IPS-18c (cell line): Measurements from ENCODE around the gene DMXL1.
"Not testable (repeated sequence)": the region's sequence is repeated elsewhere in the genome, so short reads cannot be mapped to it uniquely, and the experiment has no call there.

Experiments
- H3K4me3 ChIP-seq: 2 replicates; pipeline ENCODE4 v1.7.0; 2013; ENCODE audit warnings: low read depth, mild to moderate bottlenecking, low read length, moderate library complexity; ENCODE audit not compliant: insufficient read depth
- H3K9me3 ChIP-seq: one replicate; pipeline ENCODE4 v1.6.1; 2013; ENCODE audit warnings: mild to moderate bottlenecking, low read length, moderate library complexity; ENCODE audit not compliant: control insufficient read depth, insufficient read depth

DMXL1 gene

DNA sequence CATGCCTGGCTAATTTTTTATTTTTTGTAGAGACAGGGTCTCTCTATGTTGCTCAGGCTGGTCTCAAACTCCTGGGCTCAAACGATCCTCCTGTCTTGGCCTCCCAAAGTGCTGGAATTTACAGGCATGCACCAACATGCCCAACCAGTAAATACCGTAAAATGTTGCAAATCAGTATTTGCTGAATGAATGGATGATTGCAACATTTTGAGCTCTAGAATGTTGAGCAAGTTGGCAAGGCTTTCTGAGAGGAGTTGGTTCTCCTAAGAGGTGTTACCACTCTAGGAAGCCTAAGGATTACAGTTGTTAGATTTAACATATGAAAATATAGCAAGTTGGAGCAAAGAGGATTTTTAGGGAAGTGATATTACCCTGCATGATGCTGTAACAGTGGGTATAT, 15.6 kb upstream of the DMXL1 start:
- Histone ChIP-seq H3K4me3 (no peak overlapping the region), H3K9me3 (no peaks in the 10 kb centered on the region)

DNA sequence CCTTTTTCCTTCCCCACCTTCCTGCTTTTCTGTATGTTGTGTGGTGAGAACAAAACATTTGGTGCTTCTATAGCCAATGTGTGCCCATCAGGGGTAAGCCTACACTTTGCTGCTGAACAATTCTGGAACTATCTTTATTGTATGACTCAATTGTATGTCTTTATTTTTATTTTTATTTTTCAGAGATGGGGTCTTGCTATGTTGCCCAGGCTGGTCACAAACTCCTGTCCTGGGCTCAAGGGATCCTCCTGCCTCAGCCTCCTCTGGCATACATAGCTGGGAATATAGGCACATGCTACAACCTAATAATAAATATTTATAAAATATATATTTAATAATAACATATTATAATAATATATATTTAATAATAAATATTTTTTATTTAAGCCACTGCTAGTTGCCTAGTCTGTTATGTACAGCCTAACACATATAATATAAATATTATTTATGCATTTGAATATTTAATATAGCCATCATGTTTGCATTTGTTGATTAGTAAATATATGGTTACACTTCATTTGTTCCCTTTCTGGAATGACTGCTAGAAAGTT, 11.8 kb upstream of the DMXL1 start:
- Histone ChIP-seq H3K4me3 (no peak overlapping the region), H3K9me3 (no peaks in the 10 kb centered on the region)

DNA sequence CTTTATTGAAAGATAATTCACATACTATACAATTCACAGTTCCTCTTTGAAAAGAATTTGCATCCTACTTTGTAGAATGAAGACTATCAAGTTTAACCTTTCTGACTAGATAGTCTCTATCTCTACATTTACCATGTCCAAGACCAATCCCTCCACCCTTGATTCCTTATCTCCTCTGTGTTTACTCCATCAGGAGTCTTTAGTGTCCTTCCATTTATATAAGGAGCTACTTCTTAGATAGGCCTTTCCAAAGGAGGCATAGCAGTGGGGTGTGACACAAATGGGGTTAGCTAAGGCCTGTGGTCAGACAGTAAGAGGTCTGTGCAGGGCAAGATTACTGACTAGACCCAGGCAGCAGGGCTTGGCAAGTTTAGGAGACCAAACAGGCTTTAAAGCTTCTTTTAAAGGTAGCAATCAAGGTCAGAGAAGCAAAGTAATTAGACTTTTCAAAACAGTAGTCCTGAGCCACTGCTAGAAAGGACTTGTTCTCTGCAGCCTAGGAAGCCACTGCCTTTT, 11.1 kb upstream of the DMXL1 start:
- Histone ChIP-seq H3K9me3 (no peaks in the 10 kb centered on the region), H3K4me3 (no peak overlapping the region)

DNA sequence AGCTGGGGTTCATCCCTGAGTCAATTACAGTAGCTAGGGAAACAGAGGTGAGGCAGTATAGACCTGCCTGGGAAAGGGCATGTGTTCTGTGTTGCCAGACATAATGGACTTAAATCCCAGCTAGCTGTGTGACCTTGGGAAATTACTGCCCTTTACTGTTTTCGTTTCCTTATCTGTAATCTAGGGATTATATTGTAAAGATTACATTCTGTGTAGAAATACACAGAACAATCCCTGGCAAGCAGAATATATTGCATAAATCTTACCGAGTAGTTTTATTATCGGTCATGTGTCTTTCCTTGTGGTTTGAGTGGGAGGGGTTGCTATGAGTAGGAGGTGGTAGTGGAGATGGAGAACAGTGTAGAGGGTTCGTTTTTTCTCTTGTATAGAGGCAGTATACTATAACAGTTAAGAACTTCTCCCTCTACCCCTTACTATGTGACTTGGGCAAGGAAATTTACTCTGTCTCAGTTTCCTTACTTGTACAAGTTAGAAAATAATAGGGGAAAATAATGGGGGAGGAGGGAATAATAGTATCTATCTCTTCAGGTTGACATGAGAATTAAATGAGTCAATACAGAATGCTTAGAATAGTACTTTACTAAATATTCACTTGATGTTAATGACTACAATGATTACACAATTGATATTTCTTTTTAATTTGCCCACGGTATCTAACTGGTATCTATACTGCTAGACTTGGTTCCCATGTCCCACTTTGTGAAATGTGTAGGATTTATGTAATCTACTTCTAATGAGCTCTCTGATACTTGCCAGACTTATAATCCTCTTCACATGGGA, 7.1 kb upstream of the DMXL1 start:
- H3K9me3 ChIP-seq, result no peaks in the 10 kb centered on the region
- H3K4me3 ChIP-seq, result no peak overlapping the region

DNA sequence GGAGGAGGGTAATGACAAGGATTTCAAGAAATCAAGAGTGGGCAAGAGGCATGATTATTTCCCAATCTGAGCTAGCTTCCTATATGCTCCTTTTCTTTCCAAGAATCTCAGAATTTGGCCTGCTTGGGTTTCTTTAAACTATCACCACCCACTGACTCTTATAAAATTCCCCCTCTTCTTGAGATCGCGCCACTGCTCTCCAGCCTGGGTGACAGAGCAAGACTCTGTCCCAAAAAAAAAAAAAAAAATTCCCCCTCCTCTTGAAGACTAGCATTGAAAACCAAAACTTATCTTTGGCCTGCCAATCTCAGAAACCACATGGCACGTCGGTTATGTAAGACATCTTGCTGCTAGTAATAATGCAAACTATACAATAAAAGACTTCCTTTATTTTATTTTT, 3.4 kb upstream of the DMXL1 start:
- Histone ChIP-seq H3K4me3 (no peak overlapping the region), H3K9me3 (peaks cover 2% of the 10 kb centered on the region)

DNA sequence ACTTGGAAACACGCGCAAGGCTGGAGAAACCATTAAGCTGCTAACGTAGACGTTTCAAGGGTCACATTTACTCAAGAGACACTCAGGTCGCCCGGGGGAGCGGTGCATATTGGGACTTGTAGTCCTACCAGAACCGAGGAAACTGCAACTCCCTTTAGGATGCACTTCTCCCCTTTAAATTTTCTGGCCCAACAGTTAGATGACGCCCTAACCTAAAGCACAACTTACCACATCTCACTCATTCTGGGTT, 384 bp upstream of the DMXL1 start:
- Histone ChIP-seq H3K4me3 (peak overlapping the region; percentile 95), H3K9me3 (peaks cover 2% of the 10 kb centered on the region)

DNA sequence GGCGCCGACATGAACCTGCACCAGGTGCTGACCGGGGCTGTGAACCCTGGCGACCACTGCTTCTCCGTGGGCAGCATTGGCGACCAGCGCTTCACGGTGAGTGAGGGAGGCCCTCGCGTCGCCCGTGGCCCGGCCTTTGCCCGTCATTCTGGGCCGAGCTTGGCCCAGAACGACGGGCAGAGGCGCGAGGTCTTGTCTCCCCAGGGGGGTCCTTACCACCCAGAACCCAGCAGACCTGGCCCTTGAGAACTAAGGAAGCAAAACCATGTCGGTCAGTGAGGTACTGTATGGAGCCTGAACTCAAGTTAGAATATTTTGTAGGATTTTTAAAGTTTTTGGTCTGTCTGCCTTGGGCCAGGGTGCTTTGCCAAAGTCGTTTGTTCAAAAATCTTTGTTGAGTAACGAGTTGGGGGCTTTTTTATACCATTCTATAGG, 691 bp downstream of the DMXL1 start:
- Histone ChIP-seq H3K9me3 (peaks cover 2% of the 10 kb centered on the region), H3K4me3 (peak overlapping the region; percentile 95)

DNA sequence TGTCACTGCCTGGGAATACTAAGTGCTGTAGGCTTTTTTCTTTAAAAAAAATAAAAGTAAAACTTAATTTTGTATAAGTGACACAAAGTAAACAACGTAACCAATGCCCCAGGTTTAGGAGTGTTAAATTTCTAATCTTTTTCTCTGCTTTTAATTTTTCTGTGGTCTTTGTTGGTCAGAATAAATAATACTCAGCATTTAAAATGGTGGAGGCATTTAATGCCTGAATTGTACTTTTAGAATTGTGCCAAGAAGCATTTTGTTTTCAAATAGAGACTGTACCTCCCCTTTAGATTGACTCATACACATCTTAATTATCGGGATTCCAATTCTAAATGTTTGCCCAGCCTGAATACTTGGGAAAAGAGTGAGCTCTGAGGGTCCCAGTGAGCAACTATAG, 1.6 kb downstream of the DMXL1 start:
- 0 out of 2 replicates have a peak overlapping the region, but pooled peaks have one; percentile 25 for H3K4me3 ChIP-seq
- H3K9me3 ChIP-seq, result peaks cover 2% of the 10 kb centered on the region

DNA sequence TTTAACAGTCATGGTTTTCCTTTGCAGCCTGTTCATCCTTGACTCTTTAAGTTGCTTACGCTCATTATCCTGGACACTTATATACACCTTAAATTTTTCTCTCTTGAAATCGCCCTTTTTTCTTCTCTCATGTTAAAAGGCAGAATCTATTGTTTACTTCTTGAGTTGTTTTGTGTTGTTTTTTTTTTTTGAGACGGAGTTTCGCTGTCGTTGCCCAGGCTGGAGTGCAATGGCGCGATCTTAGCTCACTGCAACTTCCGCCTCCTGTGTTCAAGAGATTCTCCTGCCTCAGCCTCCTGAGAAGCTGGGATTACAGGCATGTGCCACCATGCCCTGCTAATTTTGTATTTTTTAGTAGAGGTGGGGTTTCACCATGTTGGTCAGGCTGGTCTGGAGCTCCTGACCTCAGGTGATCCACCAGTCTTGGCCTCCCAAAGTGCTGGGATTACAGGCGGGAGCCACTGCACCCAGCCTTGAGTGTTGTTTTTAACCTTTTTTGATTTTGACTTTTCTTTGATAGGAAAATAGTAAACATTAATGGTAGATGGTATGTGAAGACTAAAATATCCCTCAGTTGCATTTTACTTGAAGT, 3.0 kb downstream of the DMXL1 start:
- H3K4me3 ChIP-seq, H3K9me3 ChIP-seq: not testable (repeated sequence)

DNA sequence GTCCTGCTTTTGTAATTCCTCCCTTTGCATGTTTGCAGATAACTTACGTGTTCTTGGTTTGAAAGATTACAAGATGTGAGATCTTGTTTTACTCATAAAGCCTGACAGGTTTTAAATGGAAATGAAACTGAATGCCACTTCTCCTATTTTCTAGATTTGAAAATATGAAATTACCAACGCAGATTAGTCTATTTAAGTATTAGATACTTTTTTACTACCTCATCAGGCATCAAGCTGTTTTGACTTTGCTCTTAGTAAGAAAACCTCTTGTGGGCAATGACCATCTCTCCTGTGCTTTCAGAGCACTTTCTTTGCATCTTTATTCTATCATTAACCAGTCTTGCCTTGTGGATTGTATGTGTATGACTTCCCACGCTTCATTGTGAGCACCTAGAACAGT, 3.5 kb downstream of the DMXL1 start:
- Histone ChIP-seq H3K4me3 (no peak overlapping the region), H3K9me3 (peaks cover 2% of the 10 kb centered on the region)

DNA sequence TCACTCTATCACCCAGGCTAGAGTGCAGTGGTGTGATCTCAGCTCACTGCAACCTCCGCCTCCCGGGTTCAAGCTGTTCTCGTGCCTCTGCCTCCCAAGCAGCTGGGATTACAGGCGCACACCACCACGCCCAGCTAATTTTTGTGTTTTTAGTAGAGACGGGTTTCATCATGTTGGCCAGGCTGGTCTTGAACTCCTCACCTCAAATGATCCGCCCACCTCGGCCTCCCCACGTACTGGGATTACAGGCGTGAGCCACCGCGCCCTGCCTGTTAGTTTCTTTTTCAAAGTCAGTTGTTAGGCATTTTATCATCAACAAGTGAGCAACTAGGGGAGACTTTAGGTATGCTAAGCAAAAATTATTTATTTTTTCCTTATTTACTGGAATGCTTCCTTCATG, 4.4 kb downstream of the DMXL1 start:
- H3K9me3 ChIP-seq, H3K4me3 ChIP-seq: not testable (repeated sequence)

DNA sequence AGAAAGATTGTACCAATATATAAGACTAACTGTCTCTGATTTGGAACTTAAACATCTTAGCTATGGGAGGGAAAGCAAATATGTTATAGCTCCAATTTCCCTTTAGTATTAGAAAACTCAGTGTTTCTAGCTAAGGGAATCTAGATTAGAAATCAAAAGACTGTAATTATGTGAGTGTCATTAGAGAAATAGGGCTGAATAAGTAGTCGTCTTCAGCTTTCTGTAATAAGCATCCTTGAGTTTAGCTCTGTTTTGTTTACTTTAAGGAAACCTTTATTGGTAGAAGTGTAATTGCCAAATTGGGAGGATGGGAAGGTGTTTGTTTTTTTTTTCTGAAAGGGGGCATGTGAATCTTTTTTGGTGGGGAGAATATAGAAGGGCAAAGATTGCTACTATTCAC, 5.2 kb downstream of the DMXL1 start:
- no peak overlapping the region for H3K4me3 ChIP-seq
- H3K9me3 ChIP-seq, result peaks cover 2% of the 10 kb centered on the region

DNA sequence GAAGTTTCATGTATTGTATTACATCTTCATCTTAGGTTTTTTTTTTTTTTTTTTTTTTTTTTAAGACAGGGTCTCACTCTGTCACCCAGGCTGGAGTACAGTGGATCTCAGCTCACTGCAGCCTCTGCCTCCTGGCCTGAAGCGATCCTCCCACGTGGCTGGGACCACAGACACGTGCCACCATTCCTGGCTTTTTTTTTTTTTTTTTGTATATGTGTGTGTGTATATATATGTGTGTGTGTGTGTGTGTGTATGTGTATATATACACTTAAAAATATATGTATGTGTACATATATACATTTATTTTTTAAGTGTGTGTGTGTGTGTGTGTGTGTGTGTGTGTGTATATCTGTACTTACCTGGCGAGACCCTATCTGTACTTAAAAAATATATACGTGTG, 6.6 kb downstream of the DMXL1 start:
- H3K4me3 ChIP-seq, result no peak overlapping the region

DNA sequence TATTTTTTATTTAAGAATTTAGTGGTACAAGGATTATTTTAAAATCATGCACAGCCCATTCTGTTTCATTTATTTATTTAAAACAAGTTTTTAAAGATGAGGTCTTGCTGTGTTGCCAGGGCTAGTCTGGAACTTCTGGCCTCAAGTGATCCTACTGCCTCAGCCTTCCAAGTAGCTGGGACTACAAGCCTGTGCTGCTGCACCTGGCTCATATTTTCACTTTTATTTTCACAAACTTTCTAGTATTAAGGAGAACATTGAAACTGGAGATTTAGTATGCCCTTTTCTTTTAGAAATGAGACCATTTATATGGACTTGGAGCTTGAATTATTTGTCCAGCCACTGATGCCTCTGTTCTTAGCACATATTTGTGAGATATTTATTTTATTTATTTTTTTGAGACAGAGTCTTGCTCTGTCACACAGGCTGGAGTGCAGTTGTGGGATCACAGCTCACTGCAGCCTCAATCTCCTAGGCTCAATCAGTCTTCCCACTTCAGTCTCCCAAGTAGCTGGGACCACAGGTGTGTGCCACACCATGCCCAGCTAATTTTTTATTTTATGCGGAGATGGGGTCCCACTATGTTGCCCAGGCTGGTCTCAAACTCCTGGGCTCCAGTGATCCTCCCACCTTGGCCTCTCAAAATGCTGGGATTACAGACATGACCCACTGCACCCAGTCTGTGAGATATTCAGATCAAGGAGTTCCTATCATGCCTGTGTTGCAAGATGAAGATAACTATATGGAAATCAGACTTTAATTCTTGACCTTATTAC, 7.4 kb downstream of the DMXL1 start:
- Histone ChIP-seq H3K4me3 (no peak overlapping the region), H3K9me3 (no peaks in the 10 kb centered on the region)

More for the DNA sequence above, 6.6 kb downstream of the DMXL1 start:
- no peaks in the 10 kb centered on the region for H3K9me3 ChIP-seq

DNA sequence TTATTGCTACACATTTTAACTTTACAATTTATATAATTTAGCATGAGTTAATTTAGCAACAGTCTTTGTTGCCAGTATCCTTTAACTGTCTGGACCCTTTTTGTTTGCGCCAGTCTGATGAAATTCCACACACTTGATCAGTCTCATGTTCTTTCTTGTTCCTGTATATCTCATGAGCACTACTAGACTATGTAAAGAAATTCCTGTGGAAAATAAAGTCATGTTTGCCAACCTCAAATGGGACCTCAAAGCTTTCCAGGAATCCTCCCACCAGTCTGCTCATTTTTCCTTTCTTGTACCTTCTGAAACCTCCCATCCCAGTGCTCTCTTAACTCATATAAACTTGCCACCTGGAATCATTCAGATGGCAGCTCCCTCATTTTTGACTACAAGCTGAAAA, 8.0 kb downstream of the DMXL1 start:
- H3K9me3 ChIP-seq, result no peaks in the 10 kb centered on the region
- no peak overlapping the region for H3K4me3 ChIP-seq

DNA sequence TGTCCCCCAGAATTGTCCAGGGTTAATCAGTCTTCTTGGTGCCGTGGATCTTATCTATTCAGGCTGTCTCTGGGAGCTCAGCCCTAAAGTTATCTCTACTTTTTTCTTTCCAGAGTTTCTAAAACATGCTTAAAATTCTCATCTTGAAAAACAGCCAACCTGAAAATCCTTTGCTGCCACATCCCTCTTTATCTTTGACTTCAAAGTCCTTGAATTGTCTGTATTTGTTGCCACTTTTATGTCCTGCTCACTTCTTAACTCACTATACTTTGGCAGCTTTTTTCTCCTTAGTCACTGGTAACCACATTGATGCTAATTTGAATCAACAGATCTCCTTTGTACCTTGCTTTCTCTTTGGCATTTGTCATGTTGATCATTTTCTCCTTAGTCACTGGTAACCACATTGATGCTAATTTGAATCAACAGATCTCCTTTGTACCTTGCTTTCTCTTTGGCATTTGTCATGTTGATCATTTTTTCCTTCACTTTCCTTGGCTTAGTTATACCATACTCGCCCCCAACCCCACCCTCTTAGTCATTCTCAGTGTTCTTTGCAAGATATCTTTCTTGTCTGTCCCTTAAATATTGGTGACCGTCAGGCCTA, 8.5 kb downstream of the DMXL1 start:
- H3K9me3 ChIP-seq, result no peaks in the 10 kb centered on the region
- H3K4me3 ChIP-seq, result no peak overlapping the region

DNA sequence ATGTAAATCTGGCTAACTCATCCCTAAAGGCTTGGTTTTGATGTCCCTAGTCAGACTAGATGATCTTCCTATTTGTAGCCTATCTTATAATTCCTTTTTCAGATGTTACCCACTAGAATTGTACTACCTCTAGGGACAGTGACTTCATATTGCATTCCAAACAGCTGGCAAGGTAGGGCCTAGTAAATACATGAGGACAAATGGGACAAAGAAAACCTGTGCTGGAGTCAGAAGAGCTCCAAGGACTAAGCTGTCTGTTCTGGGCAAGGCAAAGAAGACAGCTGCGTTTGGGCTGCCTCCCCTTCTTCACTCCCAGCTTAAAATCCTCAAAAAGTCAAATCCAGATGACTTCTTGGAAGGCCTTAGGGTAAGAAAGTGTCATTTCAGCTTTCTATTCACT, 10.0 kb downstream of the DMXL1 start:
- Histone ChIP-seq H3K4me3 (no peak overlapping the region; the same call in 1 of the 2 replicates), H3K9me3 (no peaks in the 10 kb centered on the region)
